C4-2B (cell line): Measurements from ENCODE around the gene SZT2.

ENCODE experiments used
- ZFX ChIP-seq: fragments of 450-650 bp; IDR thresholded peaks from 2 replicates; pipeline ENCODE4 v1.6.1; 2017
- TF ChIP-seq, protein P1 (sequence below): fragments of 450-650 bp; conservative IDR thresholded peaks from 2 replicates; pipeline ENCODE4 v1.5.1; 2017; ENCODE audit warnings: mild to moderate bottlenecking

DNA sequence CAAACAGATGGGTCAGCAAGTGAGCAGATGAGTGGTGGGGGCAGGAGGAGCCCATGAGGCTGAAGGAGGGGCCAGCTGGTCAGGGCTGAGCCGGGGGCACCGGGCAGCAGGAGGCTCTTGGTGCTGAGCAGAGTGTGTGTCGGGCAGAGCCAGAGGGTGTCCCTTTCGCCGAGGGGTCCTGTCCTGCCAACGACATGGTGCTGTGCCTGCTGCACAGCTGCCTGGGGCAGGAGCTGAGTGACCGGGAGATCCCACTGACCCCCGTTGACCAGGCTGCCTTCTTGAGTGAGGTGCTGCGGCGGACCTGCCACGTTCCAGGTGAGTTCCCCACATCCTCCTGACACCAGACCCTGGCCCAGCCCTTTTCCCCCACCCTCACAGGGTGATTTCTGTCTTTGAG is 36.5 kb downstream of the SZT2 start:
- TF ChIP-seq, protein P1, sequence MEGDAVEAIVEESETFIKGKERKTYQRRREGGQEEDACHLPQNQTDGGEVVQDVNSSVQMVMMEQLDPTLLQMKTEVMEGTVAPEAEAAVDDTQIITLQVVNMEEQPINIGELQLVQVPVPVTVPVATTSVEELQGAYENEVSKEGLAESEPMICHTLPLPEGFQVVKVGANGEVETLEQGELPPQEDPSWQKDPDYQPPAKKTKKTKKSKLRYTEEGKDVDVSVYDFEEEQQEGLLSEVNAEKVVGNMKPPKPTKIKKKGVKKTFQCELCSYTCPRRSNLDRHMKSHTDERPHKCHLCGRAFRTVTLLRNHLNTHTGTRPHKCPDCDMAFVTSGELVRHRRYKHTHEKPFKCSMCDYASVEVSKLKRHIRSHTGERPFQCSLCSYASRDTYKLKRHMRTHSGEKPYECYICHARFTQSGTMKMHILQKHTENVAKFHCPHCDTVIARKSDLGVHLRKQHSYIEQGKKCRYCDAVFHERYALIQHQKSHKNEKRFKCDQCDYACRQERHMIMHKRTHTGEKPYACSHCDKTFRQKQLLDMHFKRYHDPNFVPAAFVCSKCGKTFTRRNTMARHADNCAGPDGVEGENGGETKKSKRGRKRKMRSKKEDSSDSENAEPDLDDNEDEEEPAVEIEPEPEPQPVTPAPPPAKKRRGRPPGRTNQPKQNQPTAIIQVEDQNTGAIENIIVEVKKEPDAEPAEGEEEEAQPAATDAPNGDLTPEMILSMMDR: no peak
- TF ChIP-seq ZFX: no peak
